ENCODE measurements around the gene AKT2. TPM values are rescaled to one million over a fixed set of nuclear protein-coding genes. Genes with fewer than 3 reads are reported as not detected.

AKT2 gene
- total RNA-seq, 1 donor from 2014 or later = 45.8 TPM

DNA sequence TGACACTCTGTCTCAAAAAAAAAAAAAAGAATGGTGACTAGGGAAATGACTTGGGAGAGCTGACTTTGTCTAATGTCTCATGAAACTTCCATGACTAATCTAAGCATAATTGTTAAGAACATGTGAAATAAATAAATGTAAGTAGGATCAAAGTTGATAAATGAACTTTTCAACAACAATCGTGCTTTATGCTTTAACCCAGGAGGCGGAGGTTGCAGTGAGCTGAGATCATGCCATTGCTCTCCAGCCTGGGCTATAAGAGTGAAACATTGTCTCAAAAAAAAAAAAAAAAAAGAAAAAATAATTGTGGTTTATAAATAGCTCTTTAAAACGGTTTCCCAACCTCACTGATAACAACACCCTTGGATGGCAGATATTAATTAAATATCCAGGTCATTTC lies 12.9 kb upstream of the AKT2 start:
- no peak for DNase-seq

DNA sequence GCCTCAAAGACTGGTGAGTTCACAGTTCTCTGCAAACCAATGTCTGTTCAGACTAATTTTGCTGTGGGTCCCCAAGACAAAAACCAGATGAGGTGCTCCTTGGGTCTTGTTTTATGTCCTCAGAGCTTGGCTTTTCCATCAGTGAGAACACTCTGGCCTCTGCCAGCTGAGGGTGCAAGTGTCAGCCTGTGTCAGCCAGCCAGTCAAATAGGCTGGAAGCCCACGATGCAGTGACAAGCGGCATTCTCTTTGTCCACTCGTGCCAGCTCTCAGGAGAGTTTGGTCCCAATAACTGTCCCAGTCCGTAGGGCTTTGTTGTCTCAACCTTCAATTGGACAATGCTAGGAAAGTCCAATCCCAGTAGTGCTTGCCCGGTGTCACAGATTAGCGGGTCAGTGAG lies 9.4 kb upstream of the AKT2 start:
- DNase-seq = no peak

DNA sequence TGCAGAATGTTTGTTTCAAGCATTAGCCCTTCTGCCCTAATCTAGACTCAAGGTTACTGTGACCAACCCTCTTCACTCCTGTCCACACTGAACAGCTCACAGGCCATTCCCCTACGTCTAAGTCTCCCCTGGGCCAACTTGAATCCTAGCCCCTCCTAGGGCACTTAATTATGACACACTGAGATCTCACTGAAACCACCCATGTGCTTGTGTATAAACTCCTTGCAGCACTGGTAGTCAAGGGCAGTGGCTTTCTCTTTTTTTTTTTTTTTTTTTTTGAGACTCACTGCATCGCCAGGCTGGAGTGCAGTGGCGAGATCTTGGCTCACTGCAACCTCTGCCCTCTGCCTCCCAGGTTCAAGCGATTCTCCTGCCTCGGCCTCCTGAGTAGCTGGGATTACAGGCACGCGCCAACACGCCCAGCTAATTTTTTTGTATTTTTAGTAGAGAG lies 1.9 kb upstream of the AKT2 start:
- no peak for DNase-seq

DNA sequence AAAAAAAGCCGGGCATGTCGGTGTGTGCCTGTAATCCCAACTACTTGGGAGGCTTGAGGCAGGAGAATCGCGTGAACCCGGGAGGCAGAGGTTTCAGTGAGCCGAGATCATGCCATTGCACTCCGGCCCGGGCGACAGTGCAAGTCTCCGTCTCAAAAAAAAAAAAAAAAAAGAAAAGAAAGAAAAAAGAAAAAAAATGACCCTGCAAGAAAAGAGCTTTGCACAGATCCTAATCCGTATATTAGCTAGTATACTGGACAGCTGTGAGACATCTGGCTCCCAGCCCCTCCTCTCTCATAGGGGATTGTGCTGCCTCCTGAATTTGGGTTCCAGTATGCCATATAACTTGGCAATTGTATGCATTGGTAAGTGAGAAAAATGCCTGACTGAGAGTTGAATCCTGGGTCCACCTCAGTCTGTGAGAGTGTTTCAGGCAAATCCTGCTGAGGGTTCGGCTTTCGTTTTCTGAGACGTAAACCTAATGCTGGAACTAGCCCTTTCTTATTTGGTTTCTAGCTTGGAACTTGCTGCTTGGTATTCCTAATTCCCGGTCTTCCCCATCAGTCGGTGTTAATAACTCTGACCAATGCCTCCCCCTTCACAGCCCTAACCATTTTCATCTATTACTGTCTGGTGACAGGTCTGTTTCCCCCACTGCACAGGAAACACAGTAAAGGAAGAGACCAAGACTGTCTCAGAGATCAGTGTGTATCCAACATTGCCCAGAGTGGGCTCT lies 1.3 kb upstream of the AKT2 start:
- no peak for DNase-seq

DNA sequence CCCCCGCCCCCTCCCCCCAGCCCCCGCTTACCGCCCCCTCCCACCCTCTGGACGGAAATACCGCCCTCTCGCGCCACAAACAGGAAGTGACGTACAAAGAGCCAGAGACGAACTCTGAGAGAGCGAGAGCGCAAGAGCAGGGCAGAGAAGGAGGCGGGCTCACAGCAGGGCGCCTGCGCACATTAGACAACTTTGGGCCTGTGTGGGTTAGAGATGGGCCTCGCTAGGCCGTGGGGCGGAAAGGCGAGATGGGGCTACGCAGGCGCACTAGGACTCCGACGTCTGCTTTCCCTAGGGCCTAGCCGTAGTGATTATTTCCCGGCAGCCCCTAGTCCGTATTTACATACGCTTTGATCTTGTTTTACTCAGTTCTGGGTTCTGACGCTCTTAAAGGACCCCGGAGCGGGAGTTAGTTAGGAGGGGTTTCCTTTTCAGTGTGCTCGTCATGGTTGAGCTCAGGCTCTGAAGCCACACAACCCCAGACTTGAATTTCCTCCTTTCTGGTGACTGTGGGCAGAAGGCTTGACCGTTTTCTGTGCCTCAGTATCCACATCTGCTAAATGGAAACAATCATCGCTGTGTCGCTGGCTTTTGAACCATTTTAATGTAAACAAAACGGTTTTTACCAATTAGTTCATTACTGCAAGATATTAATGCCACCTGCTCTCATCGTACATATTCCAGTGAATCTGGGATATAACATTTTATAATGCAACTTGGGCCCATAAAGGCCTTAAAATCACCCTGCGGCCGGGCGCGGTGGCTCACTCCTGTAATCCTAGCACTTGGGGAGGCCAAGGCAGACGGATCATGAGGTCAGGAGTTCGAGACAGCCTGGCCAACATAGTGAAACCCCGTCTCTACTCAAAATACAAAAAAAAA lies 449 bp upstream of the AKT2 start:
- DNase-seq = peak; percentile 100

DNA sequence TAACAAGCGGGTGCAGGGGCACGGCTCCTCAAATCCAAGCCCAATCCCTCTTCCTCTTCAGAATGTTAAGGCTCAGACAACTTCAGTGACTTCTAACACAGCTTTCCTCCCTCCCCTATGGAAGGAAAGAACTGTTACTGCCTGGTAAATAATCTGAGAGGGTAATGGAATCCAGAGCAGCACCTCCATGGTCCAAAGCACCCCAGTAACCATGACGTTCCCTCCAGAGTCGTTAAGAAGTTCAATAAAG lies 969 bp downstream of the AKT2 start:
- DNase-seq = no peak

DNA sequence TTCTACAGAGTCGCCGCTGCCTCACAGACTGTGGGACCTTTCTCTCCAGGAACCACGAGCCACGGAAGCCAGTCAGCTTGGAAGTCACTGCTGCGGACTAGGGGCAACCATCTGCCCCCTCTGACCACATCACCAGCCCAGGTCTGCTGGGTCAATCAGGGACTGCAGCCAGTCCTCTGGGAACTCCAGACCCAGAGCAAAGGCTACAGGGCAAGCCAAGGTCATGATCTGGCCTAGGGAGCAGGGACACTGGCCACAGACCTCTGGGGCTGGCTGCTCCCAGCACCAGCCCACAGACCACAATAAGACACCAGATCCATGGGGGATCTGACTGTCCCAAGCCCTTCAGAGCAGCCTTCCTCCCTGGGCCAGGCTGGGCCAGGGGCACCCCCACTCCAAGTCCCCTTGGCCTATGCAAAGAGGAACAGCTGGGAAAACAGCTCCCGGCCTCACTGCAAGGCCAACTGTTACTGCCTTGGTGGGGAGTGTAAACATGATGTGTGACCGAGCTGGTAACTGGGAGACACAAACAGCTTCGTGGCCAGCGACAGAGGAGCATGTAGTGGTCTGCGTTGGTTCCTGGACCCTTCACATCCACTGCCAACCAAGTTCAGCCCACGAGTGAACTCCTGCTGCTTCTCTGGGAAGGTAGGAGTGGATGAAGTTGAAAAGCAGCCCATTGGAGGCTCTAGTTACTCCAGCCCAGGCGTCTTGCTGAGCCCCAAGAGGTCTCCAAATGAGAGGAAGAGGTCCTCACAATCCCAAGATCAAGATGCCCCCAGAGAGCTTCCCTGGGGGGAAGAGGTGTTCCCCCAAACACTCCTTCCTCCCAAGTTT lies 1.5 kb downstream of the AKT2 start:
- DNase-seq = peak; percentile 11

DNA sequence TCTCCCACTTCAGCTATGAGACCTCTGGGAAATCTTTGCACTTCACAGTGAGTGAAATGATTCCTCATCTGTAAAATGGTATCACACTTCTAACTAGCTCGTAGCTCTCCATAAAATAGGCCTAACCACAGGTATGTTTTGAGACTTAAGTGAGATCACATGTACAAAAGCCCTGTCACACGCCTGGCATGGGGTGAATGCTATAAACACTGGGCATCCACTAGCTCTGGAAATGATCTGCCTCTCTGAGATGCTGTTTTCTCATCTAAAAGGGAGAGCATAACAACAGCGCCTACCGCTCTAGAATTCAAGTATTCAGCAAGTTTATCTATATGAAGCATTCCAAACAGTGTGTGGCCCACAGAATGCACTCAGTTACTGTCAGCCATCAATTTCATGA lies 2.2 kb downstream of the AKT2 start:
- DNase-seq = no peak

DNA sequence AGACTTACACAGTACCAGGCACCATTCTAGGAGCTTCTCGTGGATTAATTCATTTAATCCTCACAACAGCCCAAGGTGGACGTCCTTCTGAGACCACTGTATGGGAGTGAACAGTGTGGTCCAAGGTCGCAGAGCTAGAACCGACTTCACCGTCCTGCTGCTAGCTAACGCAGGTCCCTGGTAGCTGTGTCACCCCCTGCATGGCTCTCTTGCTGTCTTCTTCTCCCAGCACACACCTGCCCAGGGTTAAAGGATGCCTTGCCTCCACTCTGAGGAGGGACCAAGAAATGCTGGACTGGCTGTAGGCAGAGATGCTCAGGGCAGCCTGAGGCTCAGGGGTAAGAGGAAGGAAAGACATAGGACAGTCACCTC lies 3.0 kb downstream of the AKT2 start:
- no peak for DNase-seq

DNA sequence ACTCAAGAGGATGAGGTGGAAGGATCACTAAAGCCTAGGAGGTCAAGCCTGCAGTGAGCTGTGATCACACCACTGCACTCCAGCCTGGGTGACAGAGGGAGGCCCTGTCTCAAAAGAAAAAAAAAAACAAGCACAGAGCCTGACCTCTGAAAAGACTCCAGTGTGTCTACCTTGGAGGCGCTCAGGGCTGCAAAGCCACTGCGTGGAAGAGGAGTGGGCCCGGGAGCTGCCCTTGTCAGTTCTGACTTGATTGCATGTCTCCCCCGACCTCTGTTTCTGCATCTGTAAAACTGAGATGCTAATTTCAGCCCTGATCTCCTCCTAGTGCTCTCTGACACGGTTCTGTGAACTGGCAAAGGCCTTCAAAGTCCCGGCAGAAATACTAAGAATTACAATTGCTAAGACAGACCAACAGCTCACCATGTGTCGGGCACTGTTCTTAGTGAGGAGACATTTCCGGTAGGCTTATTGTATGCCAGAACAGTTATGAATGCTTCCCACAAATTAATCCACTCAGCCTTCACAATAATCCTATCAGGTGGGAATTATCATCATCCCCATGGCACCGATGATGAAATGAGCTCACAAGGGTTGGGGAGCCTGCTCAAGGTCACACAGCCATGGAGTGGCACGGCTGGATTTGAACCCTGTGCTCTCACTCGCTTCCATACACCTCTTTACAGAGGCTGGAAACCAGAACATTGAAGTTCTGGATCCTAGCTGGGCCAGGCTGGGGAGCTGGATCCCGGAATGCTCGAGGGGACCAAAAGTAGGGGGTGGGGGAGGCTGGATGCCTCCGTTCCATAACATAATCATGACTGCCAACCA lies 3.5 kb downstream of the AKT2 start:
- peak; percentile 10 for DNase-seq

DNA sequence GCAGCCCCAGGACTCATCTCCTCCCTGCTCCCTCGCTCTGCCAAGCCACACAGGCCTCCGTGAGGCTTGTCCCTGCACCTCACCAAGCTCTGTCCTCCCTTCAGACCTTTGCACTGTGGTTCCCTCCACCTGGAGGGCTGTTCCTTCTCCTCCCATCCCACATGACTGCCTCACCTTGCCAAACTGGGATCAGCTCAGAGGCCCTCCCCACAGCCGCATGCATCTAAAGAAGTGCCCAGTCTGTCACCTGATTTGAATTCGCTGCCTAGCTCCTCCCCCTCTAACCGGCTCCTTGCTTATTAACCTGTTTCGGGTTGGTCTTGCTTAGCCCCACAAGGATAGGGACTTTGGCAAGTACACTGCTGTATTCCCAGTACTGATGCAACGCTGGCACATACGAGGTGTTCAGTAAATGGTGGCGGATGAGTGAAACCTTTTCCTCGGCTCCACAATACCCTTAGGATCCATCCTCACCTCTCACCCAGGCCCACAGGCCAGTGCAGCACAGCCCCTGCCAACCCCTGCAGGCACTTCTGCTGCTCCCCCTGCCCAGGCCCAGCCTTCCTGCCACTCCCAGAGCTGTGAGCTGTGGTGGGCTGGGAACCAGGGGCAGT lies 4.4 kb downstream of the AKT2 start:
- no peak for DNase-seq

DNA sequence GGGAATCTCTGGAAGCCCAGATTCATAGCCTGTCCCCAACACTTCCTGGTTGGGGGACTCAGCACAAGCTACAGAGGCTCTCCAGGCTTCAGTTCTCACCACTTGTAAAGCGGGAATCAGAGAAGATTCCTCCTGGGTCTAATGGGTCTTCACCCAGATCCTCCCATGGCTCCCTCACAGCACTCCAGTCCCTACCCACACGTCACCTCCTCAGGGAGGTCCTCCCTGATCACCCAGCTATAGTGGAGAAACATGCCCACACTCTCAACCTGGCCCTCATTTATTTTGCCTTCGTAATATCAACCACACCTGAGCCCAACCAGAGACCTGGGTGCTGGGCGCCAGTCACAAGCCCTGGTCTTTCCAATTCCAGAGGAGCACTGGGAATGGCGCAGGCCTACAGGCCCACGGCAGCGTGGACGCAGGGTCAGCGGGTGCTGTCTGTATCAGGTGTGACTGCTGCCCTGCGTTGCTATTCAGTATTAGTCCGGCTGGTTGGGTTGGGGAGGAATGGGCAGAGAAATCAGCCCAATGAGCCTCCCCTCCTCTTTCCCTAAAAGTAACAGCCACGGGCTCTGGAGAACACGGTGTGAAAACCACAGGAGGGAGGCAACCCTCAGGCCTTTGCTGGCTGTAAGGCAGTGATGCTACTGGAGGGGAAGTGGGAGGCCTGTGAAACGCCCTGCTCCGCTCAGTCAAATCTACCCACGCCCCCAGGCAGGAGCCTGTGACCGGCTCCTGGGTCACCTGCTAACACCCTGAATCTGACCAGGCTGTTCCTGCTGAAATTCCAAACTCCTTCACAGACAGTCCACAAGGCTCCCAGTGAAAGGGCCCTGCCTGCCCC lies 5.2 kb downstream of the AKT2 start:
- DNase-seq = no peak

DNA sequence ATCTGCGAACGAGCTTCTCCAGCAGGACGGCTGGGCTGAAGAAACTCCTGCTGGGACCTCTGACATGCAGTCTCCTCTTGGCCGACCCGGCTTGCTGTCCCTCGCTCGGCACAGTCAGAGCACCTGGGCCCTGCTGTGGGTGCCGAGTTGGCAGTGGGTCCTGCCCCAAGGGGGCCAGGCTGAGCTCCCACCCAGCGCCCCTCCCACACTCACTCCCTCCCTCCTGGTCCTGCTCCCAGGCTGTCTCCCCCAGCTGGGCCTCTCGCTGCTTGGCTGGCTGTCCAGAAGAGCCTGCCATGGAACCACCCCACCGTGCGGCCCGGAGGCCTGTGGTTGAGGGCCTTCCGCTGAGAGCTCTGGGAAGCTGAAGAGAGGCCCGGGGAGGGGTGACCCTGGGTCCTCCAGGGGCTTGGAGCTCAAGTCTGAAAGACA lies 6.0 kb downstream of the AKT2 start:
- DNase-seq = no peak

DNA sequence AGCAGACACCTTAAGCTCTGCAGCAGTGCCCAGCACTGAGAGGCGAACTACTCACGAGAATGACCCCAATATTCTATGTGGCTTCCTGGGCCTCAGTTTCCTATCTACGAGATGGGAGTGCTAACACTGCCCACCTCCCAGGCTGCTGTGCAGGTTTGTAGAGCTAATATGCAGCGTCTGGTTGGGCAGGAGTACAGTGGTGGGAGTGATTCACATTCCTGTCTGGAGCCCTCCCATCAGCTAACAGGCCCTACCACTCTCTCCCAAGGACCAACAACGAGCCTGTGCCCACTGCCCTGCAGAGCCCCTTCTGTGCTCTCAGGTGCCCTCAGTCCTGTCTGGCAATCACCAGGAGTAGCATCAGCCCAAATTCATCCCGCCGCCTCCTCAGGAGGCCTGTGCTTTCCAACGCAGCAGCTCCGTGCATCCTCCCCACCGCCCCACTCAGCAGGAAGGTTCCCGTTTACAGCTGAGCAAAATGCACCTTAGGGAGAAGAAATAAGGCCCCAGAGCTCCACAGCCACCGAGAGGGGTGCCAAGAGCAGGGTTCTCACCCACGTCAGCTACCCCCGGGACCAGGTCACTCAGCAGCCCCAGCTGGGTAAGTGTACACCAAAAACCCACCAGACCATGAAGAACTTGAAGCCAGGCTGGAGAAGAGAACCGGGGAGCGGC lies 6.6 kb downstream of the AKT2 start:
- DNase-seq = no peak

DNA sequence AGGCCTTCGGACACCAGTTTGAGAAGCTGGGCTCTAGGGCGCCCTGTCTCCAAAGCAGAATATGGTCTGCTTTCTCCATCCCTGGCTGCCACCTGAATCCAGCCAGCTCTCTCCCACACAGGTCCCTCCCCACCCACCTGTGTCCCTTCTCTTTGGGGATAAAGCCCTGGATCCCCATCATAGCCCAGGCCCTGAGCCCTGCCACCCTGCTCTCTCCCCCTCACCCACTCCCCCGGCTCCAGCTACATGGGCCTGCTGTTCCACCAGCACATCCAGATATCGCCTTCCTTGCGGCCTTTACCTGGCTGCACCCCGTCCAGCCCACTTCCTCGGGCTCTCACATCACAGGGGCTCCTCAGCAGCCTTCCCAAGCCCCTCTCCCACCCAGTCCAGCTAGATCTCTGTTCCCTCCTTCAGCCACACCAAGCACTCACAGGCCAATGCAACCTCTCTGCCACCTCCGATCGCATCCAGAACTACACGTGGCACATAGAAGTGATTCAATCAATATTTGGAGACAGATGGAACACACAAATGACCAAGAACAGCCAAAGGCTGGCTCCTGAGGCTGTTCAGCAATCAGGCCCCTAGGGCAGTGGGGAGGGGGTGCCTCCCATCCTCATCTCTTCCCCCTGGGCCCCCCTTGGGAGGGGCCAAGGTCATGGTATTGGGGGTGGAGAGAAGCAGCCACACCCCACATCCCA lies 7.6 kb downstream of the AKT2 start:
- DNase-seq = no peak

DNA sequence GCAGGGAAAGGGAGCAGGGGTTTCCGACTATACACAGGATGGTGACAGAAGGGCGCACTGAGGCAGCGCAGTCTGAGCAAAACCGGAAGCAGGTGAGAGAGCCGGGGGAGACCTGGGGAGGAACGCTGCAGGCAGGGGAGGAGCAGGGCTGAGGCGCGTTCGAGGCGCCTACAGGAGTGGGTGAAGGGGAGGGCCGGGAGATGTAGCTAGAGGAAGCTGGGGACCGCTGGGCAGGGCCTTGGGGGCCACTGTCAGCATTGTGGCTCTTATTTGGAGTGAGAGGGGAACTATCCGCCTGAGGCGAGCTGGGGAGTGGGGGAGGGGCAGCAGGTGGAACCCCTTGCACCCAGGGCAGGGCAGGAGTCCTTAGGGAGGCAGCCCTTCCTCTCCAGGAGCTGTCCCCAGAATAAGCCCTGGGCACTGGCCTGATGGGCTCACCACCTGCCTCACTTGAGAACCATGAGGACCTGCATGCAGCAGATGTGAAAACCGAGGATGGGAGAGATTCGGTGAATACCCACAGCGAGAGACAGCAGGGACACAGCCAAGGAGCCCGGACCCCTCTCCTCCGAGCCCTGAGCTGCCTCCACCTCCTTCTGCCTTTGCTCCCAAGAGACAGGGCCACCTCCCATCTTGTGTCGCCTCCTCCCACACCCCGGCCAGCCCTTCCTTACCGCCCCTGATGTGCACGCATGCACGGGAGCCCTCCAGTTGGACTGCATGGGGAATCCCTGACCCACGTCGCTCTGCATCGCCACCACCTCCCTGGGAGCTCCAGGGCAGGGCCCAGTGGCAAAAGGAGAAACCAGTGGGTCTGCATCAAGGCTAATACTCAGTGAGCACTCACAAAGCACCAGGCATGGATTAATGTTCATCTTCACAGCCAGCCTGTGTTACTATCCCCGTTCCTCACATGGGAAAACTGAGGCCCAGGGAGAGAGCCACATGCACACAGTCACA lies 10.3 kb downstream of the AKT2 start:
- DNase-seq = no peak

DNA sequence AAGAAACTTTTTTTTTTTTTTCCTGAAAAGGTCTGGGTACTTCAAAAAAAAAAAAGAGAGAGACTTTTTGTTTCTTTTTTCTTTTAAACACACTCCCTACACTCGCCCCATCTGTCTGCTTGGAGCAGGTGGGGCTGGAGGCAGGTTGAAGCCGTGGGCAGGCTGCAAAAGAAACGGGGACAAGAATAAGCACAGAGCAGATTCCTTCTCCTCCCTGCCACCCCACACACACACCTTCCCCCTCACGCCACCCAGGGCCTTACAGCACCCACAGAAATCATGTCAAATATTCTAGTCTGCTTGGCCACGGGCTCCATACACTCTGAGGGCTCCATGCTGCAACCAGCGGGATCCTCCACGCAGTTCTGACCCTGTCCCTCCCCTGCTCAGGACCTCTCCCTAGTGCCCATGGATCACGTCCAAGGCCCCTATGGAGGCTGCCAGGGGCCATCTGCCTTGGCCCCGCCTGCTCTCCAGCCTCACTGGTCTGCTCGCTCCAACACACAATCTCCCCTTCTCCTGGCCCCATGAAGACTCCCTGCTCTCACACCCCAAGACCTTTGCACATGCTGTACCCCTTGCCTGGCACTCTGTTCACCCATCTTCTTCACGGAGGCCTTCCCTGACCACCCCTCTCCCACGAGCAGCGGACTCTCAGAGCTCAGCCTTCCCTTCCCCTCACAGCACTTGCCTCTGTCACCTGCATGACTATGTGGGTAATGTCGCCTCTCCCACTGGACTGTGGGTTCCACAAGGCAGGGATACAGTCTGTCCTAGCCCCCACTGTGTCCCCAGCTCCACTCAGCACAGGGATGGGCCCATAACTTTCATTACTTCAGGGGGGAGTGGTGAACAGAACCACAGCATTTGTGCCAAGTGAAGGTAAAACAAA lies 11.4 kb downstream of the AKT2 start:
- no peak for DNase-seq

DNA sequence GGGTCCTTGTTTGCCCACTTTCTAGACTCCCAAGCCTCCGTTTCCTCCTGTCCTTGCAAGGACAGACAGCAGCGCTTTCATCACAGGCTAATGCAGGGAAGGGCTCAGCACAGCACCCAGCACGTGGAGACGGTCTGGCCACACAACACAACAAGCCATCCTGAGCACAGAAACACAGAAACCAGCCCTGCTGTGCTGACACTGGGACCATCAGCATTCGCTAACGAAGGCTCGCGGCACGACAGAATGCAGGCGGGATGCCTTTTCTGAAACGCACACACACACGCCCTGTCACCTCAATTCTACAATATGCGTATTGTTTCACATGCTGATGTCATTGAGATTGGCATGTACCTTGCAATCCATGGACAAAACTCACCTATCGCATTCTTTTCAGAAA lies 12.9 kb downstream of the AKT2 start:
- no peak for DNase-seq
